HepG2 (cell line): Measurements from ENCODE around the gene TOE1.

Source experiments
- ATF3 ChIP-seq: sonication (generic); formaldehyde crosslinking; IDR thresholded peaks from 2 replicates; pipeline ENCODE4 v1.4.0; 2020; ENCODE audit warnings: missing genetic modification reagents
- CTCF ChIP-seq: sonication (generic); formaldehyde crosslinking; IDR thresholded peaks from 2 replicates; pipeline ENCODE4 v1.5.0; 2020; ENCODE audit warnings: mild to moderate bottlenecking, missing genetic modification reagents, moderate library complexity
- REST ChIP-seq, 2 experiments: IDR thresholded peaks; 2 replicates each; pipeline ENCODE4 v1.6.1; 2011 to 2012; ENCODE audit warnings: low read length in 2 of 2, borderline replicate concordance in 1 of 2, low read depth in 1 of 2, mild to moderate bottlenecking in 1 of 2, moderate library complexity in 1 of 2
- SMAD1 ChIP-seq: sonication (generic); formaldehyde crosslinking; IDR thresholded peaks from 2 replicates; pipeline ENCODE4 v1.4.0; 2020; ENCODE audit warnings: missing genetic modification reagents, low read depth, mild to moderate bottlenecking, borderline replicate concordance

GRCh38 chr1:45303520-45304310 is 36.3 kb upstream of the TOE1 start:
- peak; percentile 74 for TF ChIP-seq ATF3 (CRISPR knock-in tag)
- no peak for TF ChIP-seq REST (IDR thresholded peaks at IDR 0.05; ENCODE audit: borderline replicate concordance in 1 of 2, low read depth in 1 of 2, low read length in 2 of 2)
- no peak for TF ChIP-seq SMAD1
- TF ChIP-seq CTCF = peak; percentile 98
